Measurements from ENCODE around the gene EPHA8. TPM values are rescaled to one million over a fixed set of nuclear protein-coding genes. Genes with fewer than 3 reads are reported as not detected.

The EPHA8 gene
- total RNA-seq, 1 experiment from 2014 or later: 0.07 TPM

DNA sequence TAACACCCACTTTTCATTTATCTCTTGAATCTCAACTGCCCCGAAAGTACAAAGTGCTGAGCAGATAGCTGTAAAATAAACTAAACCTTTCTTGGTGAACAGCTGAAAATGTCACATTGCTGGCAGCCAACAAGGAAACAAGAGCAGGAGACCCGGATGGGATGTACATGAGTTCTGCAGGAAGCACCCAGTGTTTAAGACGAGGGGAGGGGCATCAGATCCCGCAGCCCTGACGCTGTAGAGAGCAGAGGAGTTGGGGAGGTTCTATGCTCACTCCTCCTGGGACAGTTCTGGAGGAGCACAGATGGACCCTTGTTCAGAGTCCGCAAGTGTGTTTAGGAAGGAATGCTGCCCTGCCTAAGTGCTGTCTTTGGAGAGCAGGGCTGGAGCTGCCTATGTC lies 32.0 kb upstream of the EPHA8 start:
- DNase-seq (no peak), ATAC-seq (no peak)
- CTCF ChIA-PET: no interaction called here
- Histone ChIP-seq H3K79me2 (ENCODE audit: low read length) (no peaks in the 10 kb centered on the region), H3K27me3 (ENCODE audit: low read length) (no peaks in the 10 kb centered on the region), H3K9ac (ENCODE audit: low read length) (no peak overlapping the region), H3K9me3 (ENCODE audit: low read length) (no peaks in the 10 kb centered on the region), H3K36me3 (ENCODE audit: low read depth, low read length) (no peaks in the 10 kb centered on the region), H3K27ac (ENCODE audit: low read length) (no peak overlapping the region), H3K4me2 (ENCODE audit: low read length) (no peak overlapping the region), H4K20me1 (ENCODE audit: low read length) (no peaks in the 10 kb centered on the region), H3K4me1 (ENCODE audit: insufficient read depth, low read length) (no peaks in the 10 kb centered on the region), H3K4me3 (ENCODE audit: low read length) (no peak overlapping the region), H2AFZ (ENCODE audit: low read length) (no peak overlapping the region), H3F3A (ENCODE audit: low read length, unreplicated experiment) (no peaks in the 10 kb centered on the region), H3K9me2 (replicated peaks; ENCODE audit: low read length) (no peaks in the 10 kb centered on the region)
- TF ChIP-seq EZH2phosphoT487 (IDR thresholded peaks at IDR 0.05; ENCODE audit: borderline replicate concordance, low read length) (no peak), EZH2 (IDR thresholded peaks at IDR 0.05; ENCODE audit: low read length, unreplicated experiment) (no peak)
- TF ChIP-seq, protein P1, sequence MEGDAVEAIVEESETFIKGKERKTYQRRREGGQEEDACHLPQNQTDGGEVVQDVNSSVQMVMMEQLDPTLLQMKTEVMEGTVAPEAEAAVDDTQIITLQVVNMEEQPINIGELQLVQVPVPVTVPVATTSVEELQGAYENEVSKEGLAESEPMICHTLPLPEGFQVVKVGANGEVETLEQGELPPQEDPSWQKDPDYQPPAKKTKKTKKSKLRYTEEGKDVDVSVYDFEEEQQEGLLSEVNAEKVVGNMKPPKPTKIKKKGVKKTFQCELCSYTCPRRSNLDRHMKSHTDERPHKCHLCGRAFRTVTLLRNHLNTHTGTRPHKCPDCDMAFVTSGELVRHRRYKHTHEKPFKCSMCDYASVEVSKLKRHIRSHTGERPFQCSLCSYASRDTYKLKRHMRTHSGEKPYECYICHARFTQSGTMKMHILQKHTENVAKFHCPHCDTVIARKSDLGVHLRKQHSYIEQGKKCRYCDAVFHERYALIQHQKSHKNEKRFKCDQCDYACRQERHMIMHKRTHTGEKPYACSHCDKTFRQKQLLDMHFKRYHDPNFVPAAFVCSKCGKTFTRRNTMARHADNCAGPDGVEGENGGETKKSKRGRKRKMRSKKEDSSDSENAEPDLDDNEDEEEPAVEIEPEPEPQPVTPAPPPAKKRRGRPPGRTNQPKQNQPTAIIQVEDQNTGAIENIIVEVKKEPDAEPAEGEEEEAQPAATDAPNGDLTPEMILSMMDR (conservative IDR thresholded peaks at IDR 0.05; ENCODE audit: low read depth, low read length): no peak
- POLR2A ChIA-PET (ENCODE audit: unreplicated experiment): no interaction called here
- BruUV-seq (replicated peaks): no TSS peak
- intact Hi-C loops (cut with micrococcal nuclease): no loop called here

GRCh38 chr1:22533244-22533895 lies 29.9 kb upstream of the EPHA8 start:
- no TSS peak for BruUV-seq (replicated peaks)
- DNase-seq: no peak

DNA sequence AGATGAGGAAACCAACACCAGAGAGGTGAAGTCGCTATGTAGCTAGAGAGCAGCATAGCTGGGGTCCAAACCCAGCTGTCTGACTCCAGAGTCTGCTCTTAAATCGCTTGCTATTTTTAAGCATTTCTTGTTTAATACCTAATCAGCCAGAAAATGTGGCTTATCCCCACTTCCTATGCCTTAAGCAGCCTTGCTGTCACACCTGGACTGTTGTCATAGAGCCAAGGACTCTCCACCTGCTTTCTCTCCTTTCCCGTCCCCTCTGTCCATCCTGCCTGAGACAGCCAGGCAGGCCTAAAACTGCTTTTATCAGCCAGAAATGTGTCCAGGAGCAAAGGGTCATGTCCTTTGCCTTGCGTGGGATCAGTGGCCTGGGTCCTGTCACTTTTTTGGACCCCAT lies 28.3 kb upstream of the EPHA8 start:
- Histone ChIP-seq H3K9ac (ENCODE audit: low read length) (no peak overlapping the region), H3K9me3 (ENCODE audit: low read length) (no peaks in the 10 kb centered on the region), H2AFZ (ENCODE audit: low read length) (no peak overlapping the region), H3K27me3 (ENCODE audit: low read length) (no peaks in the 10 kb centered on the region), H3K4me3 (ENCODE audit: low read length) (no peak overlapping the region), H3K9me2 (replicated peaks; ENCODE audit: low read length) (no peaks in the 10 kb centered on the region), H3K79me2 (ENCODE audit: low read length) (no peaks in the 10 kb centered on the region), H3K27ac (ENCODE audit: low read length) (no peak overlapping the region), H3K36me3 (ENCODE audit: low read depth, low read length) (no peaks in the 10 kb centered on the region), H3K4me2 (ENCODE audit: low read length) (no peak overlapping the region), H3F3A (ENCODE audit: low read length, unreplicated experiment) (no peaks in the 10 kb centered on the region), H3K4me1 (ENCODE audit: insufficient read depth, low read length) (no peaks in the 10 kb centered on the region), H4K20me1 (ENCODE audit: low read length) (no peaks in the 10 kb centered on the region)
- POLR2A ChIA-PET (ENCODE audit: unreplicated experiment): no interaction called here
- CTCF ChIA-PET: no interaction called here
- intact Hi-C loops (cut with micrococcal nuclease): no loop called here
- DNase-seq (no peak), ATAC-seq (no peak)
- TF ChIP-seq EZH2 (IDR thresholded peaks at IDR 0.05; ENCODE audit: low read length, unreplicated experiment): no peak
- TF ChIP-seq, protein P1 (conservative IDR thresholded peaks at IDR 0.05; ENCODE audit: low read depth, low read length): no peak
- TF ChIP-seq EZH2phosphoT487 (IDR thresholded peaks at IDR 0.05; ENCODE audit: borderline replicate concordance, low read length): no peak
- BruUV-seq (replicated peaks): no TSS peak

More at GRCh38 chr1:22533244-22533895, 29.9 kb upstream of the EPHA8 start:
- TF ChIP-seq EZH2 (IDR thresholded peaks at IDR 0.05; ENCODE audit: low read length, unreplicated experiment) (no peak), EZH2phosphoT487 (IDR thresholded peaks at IDR 0.05; ENCODE audit: borderline replicate concordance, low read length) (no peak)
- TF ChIP-seq, protein P1 (conservative IDR thresholded peaks at IDR 0.05; ENCODE audit: low read depth, low read length): no peak
- no peaks in the 10 kb centered on the region for H3K36me3 ChIP-seq (ENCODE audit: low read depth, low read length)
- no peak overlapping the region for H2AFZ ChIP-seq (ENCODE audit: low read length)
- H3K27me3 ChIP-seq (ENCODE audit: low read length): no peaks in the 10 kb centered on the region
- H3K9ac ChIP-seq (ENCODE audit: low read length): no peak overlapping the region
- ChIA-PET CTCF (no interaction called here), POLR2A (ENCODE audit: unreplicated experiment) (no interaction called here)
- no peak for ATAC-seq
- intact Hi-C loops (cut with micrococcal nuclease): no loop called here
- no peaks in the 10 kb centered on the region for H4K20me1 ChIP-seq (ENCODE audit: low read length)
- no peaks in the 10 kb centered on the region for H3K4me1 ChIP-seq (ENCODE audit: insufficient read depth, low read length)
- no peaks in the 10 kb centered on the region for H3F3A ChIP-seq (ENCODE audit: low read length, unreplicated experiment)
- no peak overlapping the region for H3K4me2 ChIP-seq (ENCODE audit: low read length)
- H3K27ac ChIP-seq (ENCODE audit: low read length): no peak overlapping the region
- no peaks in the 10 kb centered on the region for H3K79me2 ChIP-seq (ENCODE audit: low read length)
- no peak overlapping the region for H3K4me3 ChIP-seq (ENCODE audit: low read length)
- no peaks in the 10 kb centered on the region for H3K9me3 ChIP-seq (ENCODE audit: low read length)
- H3K9me2 ChIP-seq (replicated peaks; ENCODE audit: low read length): no peaks in the 10 kb centered on the region

Measured in PC-3 (cell line).